Type B pancreatic cell (in vitro differentiated cells): ENCODE measurements around the gene SYTL1. TPM values are rescaled to one million over a fixed set of nuclear protein-coding genes. Genes with fewer than 3 reads are reported as not detected.

ENCODE experiments used
- DNase-seq: peaks from one replicate; pipeline ENCODE4 v3.0.0; 2021; ENCODE audit warnings: mixed read lengths; ENCODE audit not compliant: unreplicated experiment; ENCODE audit errors: extremely low spot score
- H3K27ac Mint-ChIP-seq: 2 replicates; pipeline ENCODE4 v1.8.0; 2021; ENCODE audit warnings: mild to moderate bottlenecking, mixed read lengths
- H3K27me3 Mint-ChIP-seq: 2 replicates; pipeline ENCODE4 v1.8.0; 2021; ENCODE audit warnings: mixed read lengths
- H3K36me3 Mint-ChIP-seq: 2 replicates; pipeline ENCODE4 v1.8.0; 2021; ENCODE audit warnings: mixed read lengths
- H3K4me1 Mint-ChIP-seq: one replicate; pipeline ENCODE4 v1.8.0; 2021; ENCODE audit warnings: mixed read lengths; ENCODE audit not compliant: unreplicated experiment
- H3K4me3 Mint-ChIP-seq: 2 replicates; pipeline ENCODE4 v1.8.0; 2021; ENCODE audit warnings: mild to moderate bottlenecking, mixed read lengths
- H3K9me3 Mint-ChIP-seq: 2 replicates; pipeline ENCODE4 v1.8.0; 2021; ENCODE audit warnings: mixed read lengths
- total RNA-seq: library from RNA; stranded (reverse); gene quantifications from 2 replicates; pipeline ENCODE4 v1.2.1, GENCODE V29; 2021; ENCODE audit warnings: low replicate concordance
- TF ChIP-seq, protein P1 (sequence below): fragments of 200-600 bp; sonication (generic); conservative IDR thresholded peaks from 2 replicates; pipeline ENCODE4 v1.5.0; 2021; ENCODE audit warnings: antibody characterized with exemption, mild to moderate bottlenecking

Gene SYTL1
- total RNA-seq, 1 donor from 2014 or later = 37.2 TPM

DNA sequence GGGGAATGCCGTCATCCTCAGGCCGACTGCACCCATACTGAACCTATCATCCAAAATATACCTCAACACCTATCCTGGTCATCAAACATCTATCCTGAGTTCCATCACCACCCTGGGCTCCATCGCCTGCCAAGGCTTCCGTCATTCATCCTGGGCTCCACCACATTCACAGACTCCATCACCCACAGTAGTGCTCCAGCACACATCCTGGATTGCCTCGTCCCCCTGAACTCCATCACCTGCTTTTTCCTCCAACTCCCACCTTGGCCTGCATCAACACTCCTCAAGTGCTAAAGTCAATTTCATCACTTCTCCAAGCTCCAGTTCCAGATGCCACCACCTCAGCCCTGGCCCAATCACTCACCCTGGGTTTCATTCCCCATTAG is 17.1 kb downstream of the SYTL1 start:
- Mint-ChIP-seq H3K36me3 (peaks cover 8% of the 10 kb centered on the region), H3K4me3 (no peak overlapping the region), H3K27ac (no peak overlapping the region), H3K27me3 (peaks cover 20% of the 10 kb centered on the region), H3K9me3 (no peaks in the 10 kb centered on the region), H3K4me1 (peaks cover 10% of the 10 kb centered on the region)
- TF ChIP-seq, protein P1, sequence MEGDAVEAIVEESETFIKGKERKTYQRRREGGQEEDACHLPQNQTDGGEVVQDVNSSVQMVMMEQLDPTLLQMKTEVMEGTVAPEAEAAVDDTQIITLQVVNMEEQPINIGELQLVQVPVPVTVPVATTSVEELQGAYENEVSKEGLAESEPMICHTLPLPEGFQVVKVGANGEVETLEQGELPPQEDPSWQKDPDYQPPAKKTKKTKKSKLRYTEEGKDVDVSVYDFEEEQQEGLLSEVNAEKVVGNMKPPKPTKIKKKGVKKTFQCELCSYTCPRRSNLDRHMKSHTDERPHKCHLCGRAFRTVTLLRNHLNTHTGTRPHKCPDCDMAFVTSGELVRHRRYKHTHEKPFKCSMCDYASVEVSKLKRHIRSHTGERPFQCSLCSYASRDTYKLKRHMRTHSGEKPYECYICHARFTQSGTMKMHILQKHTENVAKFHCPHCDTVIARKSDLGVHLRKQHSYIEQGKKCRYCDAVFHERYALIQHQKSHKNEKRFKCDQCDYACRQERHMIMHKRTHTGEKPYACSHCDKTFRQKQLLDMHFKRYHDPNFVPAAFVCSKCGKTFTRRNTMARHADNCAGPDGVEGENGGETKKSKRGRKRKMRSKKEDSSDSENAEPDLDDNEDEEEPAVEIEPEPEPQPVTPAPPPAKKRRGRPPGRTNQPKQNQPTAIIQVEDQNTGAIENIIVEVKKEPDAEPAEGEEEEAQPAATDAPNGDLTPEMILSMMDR = no peak
- no peak for DNase-seq

DNA sequence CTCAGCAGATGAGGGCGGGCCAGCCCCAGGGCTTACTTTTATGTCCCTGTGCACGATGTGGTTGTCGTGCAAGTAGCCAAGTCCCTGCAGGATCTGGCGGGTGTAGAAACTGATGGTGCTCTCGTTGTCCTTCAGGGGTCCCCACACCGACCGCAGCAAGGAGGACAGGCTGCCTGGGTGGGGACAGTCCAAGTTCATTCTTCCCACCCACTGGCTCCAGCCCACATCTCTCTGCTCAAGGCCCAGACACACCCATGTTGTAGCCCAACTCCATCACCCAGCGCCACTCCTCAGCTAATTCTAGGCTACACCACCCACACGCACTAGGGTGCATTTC is 18.0 kb downstream of the SYTL1 start:
- H3K4me1 Mint-ChIP-seq = peaks cover 14% of the 10 kb centered on the region
- TF ChIP-seq, protein P1 = no peak
- peaks cover 20% of the 10 kb centered on the region for H3K27me3 Mint-ChIP-seq
- H3K27ac Mint-ChIP-seq = peak overlapping the region; percentile 89
- H3K36me3 Mint-ChIP-seq = peaks cover 8% of the 10 kb centered on the region
- H3K9me3 Mint-ChIP-seq = no peaks in the 10 kb centered on the region
- peak overlapping the region; percentile 68 for H3K4me3 Mint-ChIP-seq
- no peak for DNase-seq

DNA sequence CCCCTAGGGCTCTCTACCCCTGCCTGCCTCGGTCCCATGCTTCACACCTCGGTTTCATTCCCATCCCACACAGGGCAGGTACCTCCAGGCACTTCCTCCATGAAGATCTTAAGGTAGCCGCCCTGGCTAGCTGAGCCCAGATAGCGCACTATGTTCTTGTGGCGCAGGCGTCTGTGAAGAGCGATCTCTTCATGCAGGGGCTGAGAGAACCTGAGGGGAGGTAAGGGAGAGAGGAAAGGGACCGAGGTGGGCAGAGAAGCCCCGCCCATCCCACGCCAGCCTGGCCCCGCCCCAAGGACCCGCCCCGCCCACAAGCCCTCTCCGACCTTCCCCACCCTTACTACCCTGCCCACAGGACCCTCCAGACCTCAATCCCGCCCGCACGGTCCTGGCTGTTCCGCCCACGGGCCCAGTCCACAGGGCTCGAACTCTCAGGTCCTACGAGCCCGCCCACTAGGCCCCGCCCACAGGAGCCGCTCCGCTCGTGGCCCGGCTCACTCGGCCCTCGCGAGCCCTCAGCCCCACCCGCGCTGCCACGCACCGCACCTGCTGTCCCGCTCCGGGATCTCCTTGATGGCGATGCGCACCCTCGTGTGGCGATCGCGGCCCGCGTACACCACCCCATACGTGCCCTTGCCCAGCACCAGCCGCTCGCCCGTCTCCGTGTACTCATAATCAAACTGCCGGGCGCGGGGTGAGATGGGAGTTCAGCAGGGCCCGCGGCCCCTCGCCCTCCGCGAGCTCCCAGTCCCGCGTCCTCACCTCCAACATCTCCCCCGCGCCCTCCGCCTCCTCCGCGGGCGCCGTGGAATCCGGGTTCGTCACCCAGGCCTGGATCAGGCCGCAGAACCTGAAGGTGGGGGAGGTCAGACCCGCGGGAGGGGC is 18.6 kb downstream of the SYTL1 start:
- peak overlapping the region; percentile 68 for H3K4me3 Mint-ChIP-seq
- peak overlapping the region; percentile 89 for H3K27ac Mint-ChIP-seq
- H3K4me1 Mint-ChIP-seq = peaks cover 20% of the 10 kb centered on the region
- peaks cover 8% of the 10 kb centered on the region for H3K36me3 Mint-ChIP-seq
- H3K9me3 Mint-ChIP-seq = no peaks in the 10 kb centered on the region
- TF ChIP-seq, protein P1 = no peak
- peaks cover 20% of the 10 kb centered on the region for H3K27me3 Mint-ChIP-seq
- no peak for DNase-seq

DNA sequence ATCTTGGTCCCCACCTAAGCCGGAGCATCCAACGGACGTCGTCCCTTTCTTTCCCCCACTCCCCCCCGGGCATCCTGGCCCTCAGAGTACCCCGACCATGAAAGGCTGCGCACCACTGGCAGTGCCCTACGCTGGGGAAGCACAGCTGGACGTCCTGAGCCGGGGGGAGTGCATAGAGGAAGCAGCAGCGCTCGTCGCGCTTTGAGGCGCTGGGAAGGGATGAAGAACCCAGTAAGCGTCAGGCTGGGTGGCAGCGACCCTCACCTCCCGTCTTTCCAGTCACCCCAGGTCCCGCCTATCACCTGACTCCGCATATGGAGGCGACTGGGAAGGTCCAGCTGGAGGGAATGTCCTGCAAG is 19.2 kb downstream of the SYTL1 start:
- peak overlapping the region; percentile 68 for H3K4me3 Mint-ChIP-seq
- no peaks in the 10 kb centered on the region for H3K9me3 Mint-ChIP-seq
- peaks cover 8% of the 10 kb centered on the region for H3K36me3 Mint-ChIP-seq
- no peak overlapping the region for H3K27ac Mint-ChIP-seq
- peaks cover 20% of the 10 kb centered on the region for H3K27me3 Mint-ChIP-seq
- TF ChIP-seq, protein P1 = no peak
- no peak for DNase-seq
- H3K4me1 Mint-ChIP-seq = peaks cover 25% of the 10 kb centered on the region

DNA sequence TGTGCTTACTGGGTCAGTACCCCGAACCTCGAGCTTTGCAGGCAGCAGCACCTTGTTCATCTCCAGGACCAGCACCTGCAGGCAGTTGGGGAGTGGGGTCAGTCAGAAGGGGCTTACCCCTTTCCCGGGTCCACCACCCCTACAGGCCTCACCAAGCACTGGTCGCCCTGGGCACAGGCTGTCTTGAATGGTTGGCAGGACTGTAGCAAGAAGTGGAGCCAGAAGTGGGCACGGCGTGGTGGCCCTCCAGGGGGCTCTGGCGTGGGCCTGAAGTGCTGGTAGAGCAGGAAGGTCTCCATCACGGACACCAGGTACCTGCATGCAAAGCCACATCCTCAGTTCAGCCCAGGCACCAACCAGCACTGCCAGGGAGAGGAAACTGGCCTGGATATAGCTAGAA is 19.7 kb downstream of the SYTL1 start:
- Mint-ChIP-seq H3K9me3 (no peaks in the 10 kb centered on the region), H3K36me3 (peaks cover 8% of the 10 kb centered on the region), H3K4me3 (no peak overlapping the region), H3K4me1 (peaks cover 25% of the 10 kb centered on the region), H3K27ac (no peak overlapping the region), H3K27me3 (peaks cover 20% of the 10 kb centered on the region)
- DNase-seq = no peak
- TF ChIP-seq, protein P1 = no peak
